Bronchial epithelial cell (primary cell): ENCODE results near the gene MPRIP. TPM values are rescaled to one million over a fixed set of nuclear protein-coding genes. Genes with fewer than 3 reads are reported as not detected.

Experiments used
- DNase-seq: peaks from one replicate; pipeline ENCODE4 v3.0.0-alpha.2; 2010; ENCODE audit warnings: low read depth
- FAIRE-seq: peaks from 2 replicates; lab custom pipeline; 2011; peaks lifted over from hg19 to GRCh38; lab: Jason Lieb, UNC
- H3K27me3 ChIP-seq: 2 replicates; pipeline ENCODE4 v1.5.1; 2011; ENCODE audit warnings: low read length; ENCODE audit not compliant: control insufficient read depth, insufficient read depth
- H3K36me3 ChIP-seq: 2 replicates; pipeline ENCODE4 v1.5.1; 2011; ENCODE audit warnings: low read length; ENCODE audit not compliant: control insufficient read depth, insufficient read depth
- H3K4me3 ChIP-seq: 2 replicates; pipeline ENCODE4 v1.5.1; 2011; ENCODE audit warnings: mild to moderate bottlenecking, low read depth, low read length, control low read depth
- CTCF ChIP-seq: IDR thresholded peaks from 2 replicates; pipeline ENCODE4 v1.5.1; 2011; ENCODE audit warnings: mild to moderate bottlenecking, moderate library complexity, low read length, control low read depth, inconsistent platforms; ENCODE audit not compliant: insufficient read depth, severe bottlenecking
- total RNA-seq: library from RNA; depleted of rRNA; stranded (reverse); fragments of >200 nt; gene quantifications from 2 replicates; pipeline ENCODE4 v1.2.1, GENCODE V29; 2014

MPRIP gene
- total RNA-seq, 1 donor from 2014 or later: 183 TPM

GRCh38 chr17:17028059-17028877 lies 14.0 kb upstream of the MPRIP start:
- FAIRE-seq (peak; percentile 97), DNase-seq (peak; percentile 96)
- H3K36me3 ChIP-seq: no peaks in the 10 kb centered on the region
- no peak for TF ChIP-seq CTCF
- no peak overlapping the region for H3K4me3 ChIP-seq
- no peaks in the 10 kb centered on the region for H3K27me3 ChIP-seq

DNA sequence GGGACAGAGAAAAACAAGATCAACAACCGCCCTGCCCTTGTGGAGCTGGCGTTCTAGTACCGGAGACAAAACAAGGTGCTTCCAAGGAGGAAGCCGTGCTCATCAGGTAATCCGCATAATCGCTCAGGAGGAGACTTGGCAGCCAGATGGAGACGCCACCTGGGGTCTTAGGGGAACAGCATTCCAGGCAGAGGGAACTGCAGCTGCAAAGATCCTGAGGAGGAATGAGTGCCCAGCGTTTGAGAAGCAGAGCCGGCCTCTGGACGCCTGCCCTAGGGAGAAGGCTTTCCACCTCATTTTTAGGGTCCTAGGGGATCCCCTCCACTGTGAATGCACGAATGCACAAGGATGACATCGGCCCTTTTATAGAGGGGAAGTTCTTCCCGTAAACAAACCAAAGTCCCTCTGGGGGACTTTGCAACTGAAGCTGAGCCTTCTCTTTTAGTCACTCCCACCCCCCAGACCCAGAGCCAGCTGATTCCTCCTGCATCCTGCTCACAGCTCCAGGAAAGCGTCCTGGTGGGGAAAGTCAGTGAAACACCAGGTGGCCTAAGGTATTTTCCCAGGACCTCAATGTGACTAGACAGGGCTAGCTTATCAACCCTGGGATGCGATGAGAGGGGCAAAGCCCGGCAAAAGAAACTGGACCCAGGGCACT lies 13.2 kb upstream of the MPRIP start:
- no peak for TF ChIP-seq CTCF
- H3K4me3 ChIP-seq: no peak overlapping the region
- H3K36me3 ChIP-seq: no peaks in the 10 kb centered on the region
- DNase-seq: no peak
- no peaks in the 10 kb centered on the region for H3K27me3 ChIP-seq
- FAIRE-seq: no peak

- no peaks in the 10 kb centered on the region for H3K27me3 ChIP-seq
- no peak overlapping the region for H3K4me3 ChIP-seq
- no peak for DNase-seq
- no peak for FAIRE-seq
- TF ChIP-seq CTCF: no peak
- no peaks in the 10 kb centered on the region for H3K36me3 ChIP-seq
Observed at GRCh38 chr17:17029938-17030337, 12.3 kb upstream of the MPRIP start.

DNA sequence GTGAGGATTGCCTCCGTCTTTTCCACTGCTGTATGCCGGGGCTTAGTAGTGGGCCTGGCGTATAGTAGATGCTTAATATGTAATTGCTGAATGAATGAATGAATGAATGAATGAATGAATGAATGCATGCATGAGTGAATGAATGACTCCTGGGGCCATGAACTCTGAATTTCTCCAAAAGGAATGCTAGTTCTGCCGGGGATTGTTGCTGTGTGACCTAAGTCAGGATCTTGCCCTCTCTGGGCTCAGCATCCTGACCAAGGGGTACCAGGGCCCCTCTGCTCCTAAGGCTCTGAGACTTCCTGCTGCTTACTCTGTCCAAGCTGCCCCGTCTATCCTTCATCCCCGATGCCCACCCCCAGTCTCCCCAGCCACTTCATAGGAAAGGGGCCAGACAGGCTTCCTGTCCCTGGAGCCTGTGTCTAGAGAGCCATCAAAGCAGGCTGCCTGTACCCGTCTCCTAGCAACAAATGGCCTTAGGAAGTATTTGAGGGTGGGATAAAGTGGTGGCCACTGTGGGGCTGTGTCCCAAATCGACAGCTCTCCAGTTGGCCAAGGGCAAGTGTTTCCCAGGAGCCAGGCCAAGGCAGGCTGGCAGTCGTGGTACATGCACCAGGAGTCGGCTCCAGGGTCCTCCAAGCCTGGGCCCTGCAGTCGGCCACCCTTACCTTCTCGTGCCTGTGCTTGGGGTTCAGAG lies 11.6 kb upstream of the MPRIP start:
- no peak for FAIRE-seq

DNA sequence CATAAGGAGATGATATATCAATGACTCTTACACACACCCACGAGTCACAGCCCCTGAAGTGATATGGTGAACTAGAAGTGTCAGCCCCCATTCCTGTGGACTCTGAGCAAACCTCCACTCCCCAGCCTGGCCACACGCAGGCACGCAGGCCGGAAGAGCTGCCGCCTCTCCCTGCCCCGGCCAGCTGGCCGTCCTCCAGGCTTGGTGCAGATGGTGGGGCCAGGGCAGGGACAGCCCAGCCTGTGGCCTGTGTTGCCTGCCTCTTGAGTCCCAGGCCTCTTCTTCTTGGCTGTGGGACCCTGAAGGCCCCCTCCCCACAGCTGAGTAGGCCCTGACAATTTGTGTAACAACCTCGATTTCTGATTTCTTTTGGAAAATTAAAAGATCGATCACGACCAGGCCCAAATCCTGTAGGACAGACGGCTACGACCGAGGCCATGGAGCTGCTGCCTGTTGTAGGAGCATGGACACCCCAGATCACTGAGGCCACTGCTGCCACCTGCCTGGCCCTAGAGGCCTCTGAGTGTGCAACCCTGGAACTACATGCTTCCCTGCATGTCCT lies 10.0 kb upstream of the MPRIP start:
- peak; percentile 86 for DNase-seq
- Histone ChIP-seq H3K27me3 (no peaks in the 10 kb centered on the region), H3K36me3 (no peaks in the 10 kb centered on the region), H3K4me3 (no peak overlapping the region)
- peak; percentile 10 for TF ChIP-seq CTCF
- no peak for FAIRE-seq

More for the DNA sequence above, 11.6 kb upstream of the MPRIP start:
- H3K36me3 ChIP-seq: no peaks in the 10 kb centered on the region
- H3K27me3 ChIP-seq: no peaks in the 10 kb centered on the region
- H3K4me3 ChIP-seq: no peak overlapping the region
- no peak for DNase-seq
- no peak for TF ChIP-seq CTCF
